Activated CD8-positive, alpha-beta memory T cell treated with anti-CD3 and anti-CD28 coated beads, Interleukin-2, amount 50 U/mL, for 4 hours (primary cell): ENCODE data around the gene KRTAP10-8.
"Not testable (repeated sequence)": the region's sequence is repeated elsewhere in the genome, so short reads cannot be mapped to it uniquely, and the experiment has no call there.

Experiments used
- DNase-seq: peaks from one replicate; pipeline ENCODE4 v3.0.0-alpha.2; 2020

KRTAP10-8 gene

DNA sequence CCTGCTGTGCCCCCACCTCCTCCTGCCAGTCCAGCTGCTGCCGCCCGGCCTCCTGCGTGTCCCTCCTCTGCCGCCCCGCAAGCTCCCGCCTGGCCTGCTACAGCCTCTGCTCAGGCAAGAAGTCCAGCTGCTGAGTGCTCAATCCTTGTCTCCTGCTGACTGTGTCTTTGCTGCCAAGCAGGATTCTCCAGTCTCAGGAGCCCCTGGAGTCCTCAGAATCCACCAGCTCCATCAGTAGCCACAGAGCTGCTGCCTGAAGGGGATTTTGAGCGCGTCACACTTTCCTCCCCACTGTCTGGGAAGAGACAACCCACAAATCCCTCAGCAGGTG, 35.3 kb downstream of the KRTAP10-8 start:
- DNase-seq = no peak

DNA sequence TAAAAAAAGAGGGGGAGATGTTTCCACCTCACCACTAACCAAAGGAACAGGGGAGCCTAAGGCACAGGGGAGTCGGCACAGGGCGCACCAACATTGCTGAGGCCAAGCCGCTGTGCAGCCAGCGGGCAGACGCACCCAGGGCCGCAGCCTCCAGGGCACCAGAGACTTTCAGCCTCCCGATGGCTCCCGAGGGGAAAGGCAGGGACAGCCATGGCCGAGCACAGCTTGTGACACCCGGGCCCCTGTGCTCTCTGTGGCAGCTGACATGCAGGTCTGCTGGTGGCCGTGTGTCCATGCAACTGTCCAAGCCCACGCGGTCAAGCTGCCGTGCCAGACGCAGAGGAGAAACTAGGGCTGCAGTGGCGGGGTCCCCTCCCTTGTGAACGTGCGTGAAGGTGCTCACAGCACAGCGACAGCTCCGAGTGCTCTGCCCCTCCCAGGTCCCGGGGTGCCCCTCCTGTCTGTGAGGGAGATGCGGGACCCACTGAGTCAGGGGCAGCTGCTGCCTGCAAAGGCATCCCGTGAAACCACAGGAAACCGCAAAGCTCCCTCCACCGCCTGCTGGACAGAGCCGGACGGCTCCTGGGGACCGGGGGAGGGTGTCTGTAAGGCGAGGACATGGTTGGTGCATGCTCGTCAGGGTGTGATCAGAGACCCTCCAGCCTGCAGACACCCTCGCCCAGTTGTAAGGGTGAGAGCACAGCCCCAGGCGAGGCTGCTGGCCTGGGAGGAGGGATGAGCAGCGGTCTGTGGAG, 36.9 kb downstream of the KRTAP10-8 start:
- DNase-seq = no peak

DNA sequence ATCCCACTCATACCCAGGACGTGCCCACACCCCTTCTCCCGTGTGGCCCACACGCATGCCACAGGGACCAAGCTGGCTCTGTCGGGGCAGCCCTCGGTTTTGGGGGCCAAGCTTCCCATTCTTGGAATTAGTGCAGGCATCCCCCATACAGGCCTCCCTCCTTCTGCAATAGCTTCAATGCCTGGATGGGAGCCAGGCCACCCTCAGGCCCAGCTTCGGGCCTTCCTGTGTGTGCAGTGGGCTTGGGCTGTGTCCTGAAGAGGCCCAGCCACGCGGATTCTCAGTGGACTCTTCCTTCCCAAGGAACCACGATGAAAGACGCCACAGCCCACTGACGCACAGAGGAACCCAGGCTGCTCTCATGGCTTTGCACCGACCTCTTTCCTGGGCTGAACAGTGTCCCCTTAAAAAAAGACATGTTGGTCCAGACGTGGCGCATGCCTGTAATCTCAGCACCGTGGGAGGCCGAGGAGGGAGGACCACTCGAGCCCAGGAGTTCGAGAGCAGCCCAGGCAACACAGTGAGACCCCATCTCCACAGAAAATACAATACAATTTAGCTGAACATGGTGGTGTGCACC, 37.7 kb downstream of the KRTAP10-8 start:
- DNase-seq = no peak

DNA sequence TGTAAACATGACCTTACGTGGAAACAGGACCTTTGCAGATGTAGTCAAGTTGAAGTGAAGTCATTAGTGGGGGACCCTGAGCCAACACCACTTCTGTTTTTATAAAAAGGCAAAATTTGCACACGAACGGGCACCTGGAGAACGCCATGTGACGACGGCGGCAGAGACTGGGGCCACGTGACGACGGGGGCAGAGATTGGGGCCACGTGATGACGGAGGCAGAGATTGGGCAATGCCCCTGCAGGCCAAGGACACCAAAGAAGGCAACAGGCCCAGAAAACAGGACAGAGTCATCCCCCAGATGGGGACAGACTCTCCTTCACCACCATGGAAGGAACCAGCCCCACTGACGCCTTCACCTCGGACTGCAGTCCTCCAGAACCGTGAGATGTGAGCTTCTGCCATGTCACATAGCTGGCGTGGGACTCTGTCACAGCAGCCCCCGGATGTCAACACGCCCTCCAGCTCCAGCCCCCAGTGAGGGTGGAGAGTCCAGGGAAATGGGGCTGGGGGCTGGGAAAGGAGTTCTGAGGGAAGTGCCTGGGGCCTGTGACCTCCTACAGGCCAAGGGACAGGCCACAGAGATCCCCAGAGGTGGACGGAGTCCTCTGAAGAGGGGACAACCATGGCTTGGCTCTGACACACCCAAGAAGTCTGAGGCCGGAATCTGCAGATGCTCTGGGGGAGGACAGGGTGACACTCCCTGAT, 38.5 kb downstream of the KRTAP10-8 start:
- no peak for DNase-seq

DNA sequence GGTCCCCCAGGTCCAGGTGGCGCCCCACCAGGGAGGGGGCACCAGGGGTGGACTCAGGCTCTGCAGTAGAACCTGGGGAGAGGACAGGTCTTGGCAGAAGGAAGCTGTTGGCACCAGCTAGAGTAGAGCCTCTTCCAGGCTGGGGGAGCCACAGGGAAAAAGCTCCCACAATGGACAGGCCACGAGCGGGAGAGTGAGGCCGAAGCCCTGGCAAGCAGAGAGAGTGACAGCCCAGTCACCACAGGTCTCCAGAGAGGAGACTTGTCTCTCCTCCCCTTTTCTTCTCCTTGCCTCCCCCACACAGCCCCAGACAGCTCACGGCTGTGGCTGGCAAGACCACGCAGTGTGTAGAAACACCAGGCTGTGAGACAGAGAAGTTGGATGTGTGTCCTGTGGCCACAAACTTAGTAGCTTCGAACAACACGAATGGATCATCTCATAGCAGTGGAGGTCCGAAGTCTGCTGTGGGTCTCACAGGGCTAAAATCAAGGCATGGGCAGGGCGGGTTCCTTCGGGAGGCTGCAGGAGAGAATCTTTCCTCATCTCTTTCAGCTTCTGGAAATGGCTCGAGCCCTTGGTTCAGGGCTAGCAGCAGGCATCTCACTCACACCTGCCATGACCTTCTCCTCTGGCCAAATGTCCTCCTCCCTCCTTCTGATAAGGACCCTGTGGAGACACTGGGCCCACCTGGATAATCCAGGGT, 39.2 kb downstream of the KRTAP10-8 start:
- no peak for DNase-seq

DNA sequence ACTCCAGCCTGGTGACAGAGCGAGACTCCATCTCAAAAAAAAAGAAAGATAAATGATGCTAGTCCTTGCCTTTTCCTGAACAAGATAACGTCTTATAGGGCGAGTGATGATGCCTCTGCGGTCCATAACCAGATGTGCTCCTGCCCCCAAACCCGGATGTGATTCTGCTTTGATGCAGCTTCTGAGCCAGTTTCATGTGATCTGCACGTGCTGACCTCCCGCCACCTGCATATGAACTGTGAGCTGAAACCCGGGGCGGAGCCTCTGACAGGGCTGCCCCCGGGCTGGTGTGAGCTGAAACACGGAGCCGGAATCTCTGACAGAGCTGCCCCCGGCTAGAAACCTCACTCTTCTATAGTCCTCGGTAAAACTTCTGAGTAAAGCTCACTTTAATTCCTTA, 41.2 kb downstream of the KRTAP10-8 start:
- DNase-seq = no peak

DNA sequence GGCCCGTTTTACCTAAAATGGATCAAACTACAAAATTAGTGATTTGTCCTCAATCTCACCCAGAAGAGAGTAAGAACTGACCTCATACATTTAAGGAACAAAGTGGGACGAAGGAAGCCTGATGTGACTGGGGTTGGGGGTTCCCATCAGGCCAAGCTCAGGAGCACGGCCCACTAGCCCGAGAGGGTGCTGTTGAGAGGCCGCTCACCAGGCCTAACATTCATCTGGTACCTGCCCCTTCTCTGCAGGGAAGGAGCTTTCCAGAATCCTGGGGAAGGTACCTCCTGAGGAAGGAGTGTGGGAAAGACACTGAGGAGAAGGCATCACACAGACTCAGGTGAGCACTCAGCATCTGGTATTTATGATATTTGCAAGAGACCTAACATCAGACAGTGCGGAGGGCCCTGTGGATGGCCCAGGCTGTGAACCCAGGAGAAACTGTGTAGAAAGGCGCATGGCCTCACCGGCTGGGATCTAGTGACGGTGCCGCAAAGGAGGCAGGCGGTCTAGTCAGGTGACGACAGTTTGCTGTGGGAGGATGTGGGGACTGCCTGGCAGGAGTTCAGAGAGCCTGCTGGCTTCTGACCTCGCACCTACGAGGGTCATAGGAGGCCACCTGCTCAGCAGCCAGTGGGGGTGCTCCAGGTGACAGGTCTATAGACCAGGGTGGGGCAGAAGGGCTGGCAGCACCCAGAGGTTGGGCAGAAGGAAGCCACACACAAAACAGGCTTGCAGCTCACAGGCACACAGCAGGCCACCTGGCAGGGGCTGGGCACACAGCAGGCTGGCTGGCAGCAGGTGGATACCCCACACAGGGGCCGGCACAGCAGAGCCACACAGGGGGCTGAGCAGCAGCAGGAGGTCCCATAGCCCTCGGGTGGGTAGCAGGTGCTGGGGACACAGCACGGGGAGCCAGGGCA, 42.0 kb downstream of the KRTAP10-8 start:
- DNase-seq = peak; percentile 47

DNA sequence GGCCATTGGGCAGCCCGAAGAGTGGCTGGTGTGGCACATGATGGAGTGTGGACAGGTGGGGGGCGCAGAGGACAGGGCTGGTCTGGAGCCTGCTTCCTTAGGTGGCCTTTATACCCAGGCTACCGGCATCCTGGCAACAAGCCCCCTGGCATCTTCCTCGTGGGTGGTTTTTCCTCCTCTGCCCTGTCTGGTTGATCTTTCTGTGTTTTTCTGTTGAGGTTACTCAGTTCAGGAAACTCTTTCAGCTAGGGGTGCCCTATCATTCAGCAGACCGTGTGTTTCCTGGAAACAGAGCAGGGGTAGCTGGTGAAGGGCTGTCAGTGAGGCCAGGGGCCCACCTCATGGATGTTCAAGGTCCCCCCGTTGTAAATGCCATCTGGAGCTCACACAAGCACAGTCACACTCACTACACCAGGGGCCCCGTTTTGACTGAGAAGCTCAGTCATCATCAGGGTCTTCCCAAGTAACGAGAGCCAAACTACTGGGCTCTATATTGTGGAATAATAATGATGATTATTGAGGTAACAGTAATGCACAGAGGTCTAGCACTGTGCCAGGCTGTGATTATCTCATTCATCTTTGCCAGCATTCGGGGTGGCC, 42.8 kb downstream of the KRTAP10-8 start, which contains the start of gene KRTAP12-4:
TSS of gene KRTAP12-4 (minus strand) at position 84 of the 600 bp plus-strand sequence. CDS start at position 39, 45 bp downstream.
- no peak for DNase-seq

DNA sequence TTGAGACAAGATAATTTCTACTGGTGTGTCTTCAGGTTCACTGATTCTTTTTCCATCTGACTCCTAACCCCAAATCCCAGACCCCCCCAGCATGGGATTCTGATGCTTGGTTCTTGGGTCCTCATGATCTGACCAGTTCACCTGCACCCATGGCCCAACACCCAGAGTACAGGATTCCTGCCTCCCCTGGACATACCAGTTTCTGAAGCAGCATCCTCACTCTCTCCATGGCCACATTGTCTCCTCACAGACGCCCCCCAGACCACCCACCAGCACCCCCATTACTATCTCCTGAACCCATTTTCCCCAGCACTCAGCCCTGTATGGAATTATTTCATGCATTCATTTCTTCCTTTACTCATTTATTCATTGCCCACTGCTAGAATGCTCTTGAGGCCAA, 45.0 kb downstream of the KRTAP10-8 start:
- no peak for DNase-seq

DNA sequence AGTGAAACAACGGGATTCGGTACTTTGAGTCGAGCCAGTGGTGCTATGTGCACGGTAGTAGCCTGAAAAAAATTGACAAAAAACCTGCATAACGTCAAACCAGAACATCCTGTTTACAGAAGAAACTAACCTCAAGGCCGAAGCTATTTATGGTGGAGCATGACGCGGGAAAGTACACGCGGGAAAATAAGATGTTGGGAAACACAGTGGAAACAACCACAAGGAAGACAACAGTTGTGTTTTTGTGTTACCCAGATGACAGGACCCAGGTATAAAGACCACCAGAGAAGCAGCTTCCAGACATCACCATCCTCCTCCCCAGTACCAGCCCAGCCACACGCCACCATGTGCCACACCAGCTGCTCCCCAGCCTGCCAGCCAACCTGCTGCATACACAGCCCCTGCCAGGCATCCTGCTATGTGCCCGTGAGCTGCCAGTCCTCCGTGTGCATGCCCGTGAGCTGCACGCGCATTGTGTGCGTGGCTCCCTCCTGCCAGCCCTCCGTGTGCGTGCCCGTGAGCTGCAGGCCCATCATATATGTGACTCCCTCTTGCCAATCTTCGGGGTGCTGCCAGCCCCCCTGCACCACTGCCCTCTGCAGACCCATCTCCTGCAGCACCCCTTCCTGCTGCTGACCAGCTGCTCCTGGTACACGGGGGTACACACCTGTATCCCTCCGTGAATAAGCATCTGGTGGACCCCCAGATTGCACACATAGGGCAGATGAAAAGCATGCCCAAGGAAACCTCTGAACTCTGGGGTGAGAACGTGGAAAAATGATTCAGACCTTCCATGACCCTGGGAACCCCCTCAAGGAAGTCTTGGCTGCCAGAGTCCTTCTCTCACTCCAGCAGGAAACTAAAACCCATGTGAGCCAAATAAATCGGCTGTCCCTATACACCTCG, 46.0 kb downstream of the KRTAP10-8 start, which contains the start of gene KRTAP12-3:
TSS of gene KRTAP12-3 (plus strand) at position 298 of the 906 bp plus-strand sequence. CDS start at position 346, 48 bp downstream.
- peak; percentile 41 for DNase-seq

DNA sequence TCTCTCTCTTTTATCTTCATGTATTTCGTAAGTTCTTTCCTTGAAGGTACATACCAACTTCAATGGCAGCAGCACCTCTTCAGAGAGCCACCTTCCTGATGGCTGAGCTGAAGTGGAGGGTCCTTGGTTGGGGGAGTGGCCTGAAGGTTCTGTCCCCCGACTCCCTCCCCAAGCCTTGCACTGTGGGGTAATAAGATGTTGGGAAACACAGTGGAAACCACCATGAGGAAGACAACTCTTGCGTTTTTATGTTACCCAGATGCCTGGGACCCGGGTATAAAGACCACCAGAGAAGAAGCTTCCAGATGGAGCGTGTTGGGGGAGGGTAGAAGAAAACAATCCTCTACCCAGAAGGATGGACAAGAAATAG, 46.6 kb downstream of the KRTAP10-8 start:
- no peak for DNase-seq

DNA sequence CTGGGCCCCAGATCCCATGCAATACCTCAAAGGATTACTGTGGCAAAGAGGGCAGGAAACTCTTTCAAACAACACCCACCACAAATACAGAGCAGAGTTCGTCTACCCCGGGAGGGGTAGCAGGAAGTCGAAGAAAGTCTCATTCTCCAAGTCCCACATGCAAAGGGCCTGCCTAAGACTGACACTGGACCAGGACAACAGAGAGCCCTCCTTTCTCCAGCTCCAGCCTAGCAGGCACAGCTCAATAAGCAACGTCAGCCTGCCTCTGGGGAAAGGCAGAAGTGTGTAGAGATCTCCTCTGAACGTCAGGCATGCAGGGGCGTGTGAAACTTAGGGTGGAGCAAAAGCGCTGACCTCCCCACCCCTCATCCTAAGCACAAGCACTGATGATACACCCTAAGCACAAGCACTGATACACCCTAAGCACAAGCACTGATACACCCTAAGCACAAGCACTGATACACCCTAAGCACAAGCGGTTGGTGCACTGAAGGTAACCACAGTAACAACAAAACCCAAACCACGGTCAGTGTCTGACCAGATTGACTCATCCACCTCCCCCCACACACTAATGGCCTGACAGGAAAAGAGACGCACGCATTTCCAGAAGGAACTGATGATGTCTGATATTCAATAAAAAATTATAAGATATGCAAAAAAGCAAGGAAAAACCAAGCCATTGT, 47.2 kb downstream of the KRTAP10-8 start:
- no peak for DNase-seq

DNA sequence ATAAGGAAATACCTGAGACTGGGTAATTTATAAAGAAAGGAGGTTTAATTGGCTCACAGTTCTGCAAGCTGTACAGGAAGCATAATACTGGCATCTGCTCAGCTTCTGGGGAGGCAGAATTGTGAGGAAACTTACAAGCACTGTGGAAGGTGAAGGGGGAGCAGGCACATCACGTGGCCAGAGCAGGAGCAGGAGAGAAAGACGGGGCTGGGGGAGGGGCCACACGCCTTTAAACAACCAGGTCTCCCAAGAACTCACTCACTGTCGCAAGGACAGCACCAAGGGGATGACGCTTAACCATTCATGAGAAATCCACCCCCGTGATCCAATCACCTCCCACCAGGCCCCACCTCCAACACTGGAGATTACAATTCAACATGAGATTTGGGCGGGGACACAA, 49.7 kb downstream of the KRTAP10-8 start:
- DNase-seq = not testable (repeated sequence)
